Muscle layer of duodenum (tissue), 2 donors: ENCODE data around the gene KIN.
"Not testable (repeated sequence)": the region's sequence is repeated elsewhere in the genome, so short reads cannot be mapped to it uniquely, and the experiment has no call there.

Experiments
- H3K27ac ChIP-seq: one replicate; pipeline ENCODE4 v1.7.0; 2013; ENCODE audit warnings: mild to moderate bottlenecking, low read length
- H3K27me3 ChIP-seq: one replicate; pipeline ENCODE4 v1.7.0; 2013; ENCODE audit warnings: low read depth, mild to moderate bottlenecking, control low read depth, low read length
- H3K36me3 ChIP-seq, 2 donors: one replicate each; pipeline ENCODE4 v1.7.0; 2013; ENCODE audit warnings: low read length in 2 of 2, control low read depth in 1 of 2, mild to moderate bottlenecking in 1 of 2; ENCODE audit not compliant: insufficient read depth in 2 of 2, control insufficient read depth in 1 of 2
- H3K4me1 ChIP-seq, 2 donors: one replicate each; pipeline ENCODE4 v1.7.0; 2013; ENCODE audit warnings: low read length in 2 of 2, mild to moderate bottlenecking in 2 of 2, control low read depth in 1 of 2, moderate library complexity in 1 of 2; ENCODE audit not compliant: insufficient read depth in 2 of 2, control insufficient read depth in 1 of 2
- H3K4me3 ChIP-seq, 2 donors: one replicate each; pipeline ENCODE4 v1.7.0; 2013; ENCODE audit warnings: low read length in 2 of 2, low read depth in 1 of 2, mild to moderate bottlenecking in 1 of 2
- H3K9me3 ChIP-seq, 2 donors: one replicate each; pipeline ENCODE4 v1.7.0; 2013; ENCODE audit warnings: low read length in 2 of 2, control low read depth in 1 of 2, mild to moderate bottlenecking in 1 of 2; ENCODE audit not compliant: control insufficient read depth in 1 of 2
- donor health status: healthy.

The KIN gene

GRCh38 chr10:7817984-7818294, 30.1 kb upstream of the KIN start:
- H3K9me3 ChIP-seq, result no peaks in the 10 kb centered on the region
- H3K27ac ChIP-seq, result no peak overlapping the region
- H3K36me3 ChIP-seq, result no peaks in the 10 kb centered on the region
- no peaks in the 10 kb centered on the region for H3K27me3 ChIP-seq
- H3K4me3 ChIP-seq, result peak overlapping the region; percentile 95 to 100
- peaks cover 12 to 16% of the 10 kb centered on the region in 2 donors for H3K4me1 ChIP-seq

GRCh38 chr10:7817576-7817975, 29.8 kb upstream of the KIN start:
- Histone ChIP-seq H3K4me1 (peaks cover 12 to 16% of the 10 kb centered on the region in 2 donors), H3K27me3 (no peaks in the 10 kb centered on the region), H3K9me3 (no peaks in the 10 kb centered on the region), H3K36me3 (no peaks in the 10 kb centered on the region), H3K4me3 (peak overlapping the region; percentile 95 to 100), H3K27ac (no peak overlapping the region)

- H3K4me3 ChIP-seq, result no peak overlapping the region
- no peaks in the 10 kb centered on the region for H3K36me3 ChIP-seq
- H3K27me3 ChIP-seq, result no peaks in the 10 kb centered on the region
- no peaks in the 10 kb centered on the region for H3K9me3 ChIP-seq
- no peaks in the 10 kb centered on the region for H3K4me1 ChIP-seq
- H3K27ac ChIP-seq, result no peak overlapping the region
Measured at GRCh38 chr10:7813481-7813880, 25.7 kb upstream of the KIN start.

GRCh38 chr10:7811743-7812142, 23.9 kb upstream of the KIN start:
- H3K4me1 ChIP-seq, H3K27ac ChIP-seq, H3K9me3 ChIP-seq, H3K36me3 ChIP-seq, H3K27me3 ChIP-seq, H3K4me3 ChIP-seq: not testable (repeated sequence)

GRCh38 chr10:7811000-7811399, 23.2 kb upstream of the KIN start:
- no peaks in the 10 kb centered on the region for H3K4me1 ChIP-seq
- no peaks in the 10 kb centered on the region for H3K9me3 ChIP-seq
- H3K36me3 ChIP-seq, result peaks cover 12% of the 10 kb centered on the region in 2 donors
- H3K27ac ChIP-seq, result no peak overlapping the region
- no peaks in the 10 kb centered on the region for H3K27me3 ChIP-seq
- H3K4me3 ChIP-seq, result no peak overlapping the region

- Histone ChIP-seq H3K36me3 (peaks cover 14 to 16% of the 10 kb centered on the region in 2 donors), H3K27me3 (no peaks in the 10 kb centered on the region), H3K27ac (no peak overlapping the region), H3K4me1 (no peaks in the 10 kb centered on the region), H3K9me3 (no peaks in the 10 kb centered on the region), H3K4me3 (no peak overlapping the region)
Measured at GRCh38 chr10:7810443-7810842, 22.6 kb upstream of the KIN start.

GRCh38 chr10:7808686-7809267, 21.0 kb upstream of the KIN start:
- H3K4me3 ChIP-seq, result no peak overlapping the region
- H3K9me3 ChIP-seq, result no peaks in the 10 kb centered on the region
- no peak overlapping the region for H3K27ac ChIP-seq
- peaks cover 29 to 32% of the 10 kb centered on the region in 2 donors for H3K36me3 ChIP-seq
- H3K4me1 ChIP-seq, result no peaks in the 10 kb centered on the region
- no peaks in the 10 kb centered on the region for H3K27me3 ChIP-seq

- Histone ChIP-seq H3K4me3 (no peak overlapping the region), H3K4me1 (no peaks in the 10 kb centered on the region), H3K27ac (no peak overlapping the region), H3K9me3 (no peaks in the 10 kb centered on the region), H3K36me3 (peaks cover 62 to 70% of the 10 kb centered on the region in 2 donors), H3K27me3 (no peaks in the 10 kb centered on the region)
Measured at GRCh38 chr10:7804741-7805140, 16.9 kb upstream of the KIN start.

GRCh38 chr10:7804216-7804615, 16.4 kb upstream of the KIN start:
- Histone ChIP-seq H3K4me1 (no peaks in the 10 kb centered on the region), H3K36me3 (peaks cover 68 to 75% of the 10 kb centered on the region in 2 donors), H3K9me3 (no peaks in the 10 kb centered on the region), H3K27ac (no peak overlapping the region), H3K27me3 (no peaks in the 10 kb centered on the region), H3K4me3 (no peak overlapping the region)

- H3K36me3 ChIP-seq, result peaks cover 69 to 86% of the 10 kb centered on the region in 2 donors
- H3K27me3 ChIP-seq, result no peaks in the 10 kb centered on the region
- no peaks in the 10 kb centered on the region for H3K4me1 ChIP-seq
- H3K4me3 ChIP-seq, result no peak overlapping the region
- H3K27ac ChIP-seq, result no peak overlapping the region
- no peaks in the 10 kb centered on the region for H3K9me3 ChIP-seq
Measured at GRCh38 chr10:7802606-7803005, 14.8 kb upstream of the KIN start.

GRCh38 chr10:7797582-7797981, 9.8 kb upstream of the KIN start:
- no peak overlapping the region for H3K4me3 ChIP-seq
- peaks cover 43 to 57% of the 10 kb centered on the region in 2 donors for H3K36me3 ChIP-seq
- no peak overlapping the region for H3K27ac ChIP-seq
- no peaks in the 10 kb centered on the region for H3K9me3 ChIP-seq
- H3K4me1 ChIP-seq, result peaks cover 0 to 27% of the 10 kb centered on the region in 2 donors
- no peaks in the 10 kb centered on the region for H3K27me3 ChIP-seq

GRCh38 chr10:7795605-7796004, 7.8 kb upstream of the KIN start:
- no peaks in the 10 kb centered on the region for H3K27me3 ChIP-seq
- H3K4me3 ChIP-seq, result no peak overlapping the region
- no peak overlapping the region for H3K27ac ChIP-seq
- no peaks in the 10 kb centered on the region for H3K9me3 ChIP-seq
- peaks cover 0 to 38% of the 10 kb centered on the region in 2 donors for H3K4me1 ChIP-seq
- peaks cover 24 to 37% of the 10 kb centered on the region in 2 donors for H3K36me3 ChIP-seq
